Stomach (tissue), 9 donors: ENCODE data around the gene STXBP6. TPM values are rescaled to one million over a fixed set of nuclear protein-coding genes. Genes with fewer than 3 reads are reported as not detected.
A peak's percentile ranks its signal among the peaks of the same experiment; 100 is the strongest.

ENCODE experiments used
- DNase-seq, 2 donors: peaks; one replicate each; pipeline versions ENCODE4 v3.0.0 to v3.0.0-alpha.2; 2013 to 2019
- H3K27ac ChIP-seq, 5 donors: fragments of 200-600 bp in 4 of 5; sonication (generic) in 4 of 5; one replicate each; pipeline ENCODE4 v1.5.1; 2013 to 2019; ENCODE audit warnings: mild to moderate bottlenecking in 1 of 5, moderate library complexity in 1 of 5
- H3K27me3 ChIP-seq, 3 donors: fragments of 200-600 bp; sonication (generic); one replicate each; pipeline ENCODE4 v1.5.1; 2017 to 2019; ENCODE audit warnings: mixed run types in 1 of 3
- H3K36me3 ChIP-seq, 4 donors: fragments of 200-600 bp; sonication (generic); 1 replicate in 3 of 4; 2 replicates in 1 of 4; pipeline ENCODE4 v1.5.1; 2016 to 2019
- H3K4me1 ChIP-seq, 4 donors: fragments of 200-600 bp; sonication (generic); one replicate each; pipeline ENCODE4 v1.5.1; 2016 to 2019
- H3K4me3 ChIP-seq, 4 donors: fragments of 200-600 bp; sonication (generic) in 3 of 4; one replicate each; pipeline ENCODE4 v1.5.1; 2016 to 2019; ENCODE audit warnings: mild to moderate bottlenecking in 1 of 4
- H3K9me3 ChIP-seq, 4 donors: fragments of 200-600 bp; sonication (generic); one replicate each; pipeline ENCODE4 v1.5.1; 2016 to 2019
- CTCF ChIP-seq, 7 experiments: fragments of 450-650 bp in 4 of 7; fragments of 200-600 bp in 3 of 7; sonication (generic) in 3 of 7; IDR thresholded peaks; one replicate each; pipeline ENCODE4 v1.5.1; 2016 to 2019; ENCODE audit warnings: antibody characterized with exemption in 7 of 7, control low read depth in 2 of 7, mild to moderate bottlenecking in 1 of 7
- EP300 ChIP-seq: sonication (generic); formaldehyde crosslinking; IDR thresholded peaks from one replicate; pipeline ENCODE4 v1.6.1; 2017; ENCODE audit warnings: antibody characterized with exemption
- POLR2A ChIP-seq, 4 donors: fragments of 450-650 bp; IDR thresholded peaks; one replicate each; pipeline ENCODE4 v1.6.1; 2016; ENCODE audit warnings: antibody characterized with exemption in 4 of 4, control low read depth in 2 of 4, mild to moderate bottlenecking in 1 of 4, moderate library complexity in 1 of 4
- POLR2AphosphoS5 ChIP-seq, 3 donors: sonication (generic); formaldehyde crosslinking; IDR thresholded peaks; one replicate each; pipeline ENCODE4 v1.6.1; 2016; ENCODE audit warnings: antibody characterized with exemption in 3 of 3
- WGBS, 5 donors: extraction: QIAGEN DNeasy Blood & Tissue Kit in 3 of 5; methylation state at CpG; one replicate each; pipeline versions ENCODE4 v1.1.5 to v1.1.7; 2013 to 2018; 5-methylcytosine and 5-hydroxymethylcytosine counted together
- intact Hi-C: fragments of 100-400 bp; cut with DNase I; formaldehyde crosslinking; loops from one replicate; pipeline ENCODE4 v1.15.1; 2023; ENCODE audit warnings: low total_unique reads
- polyA plus RNA-seq, 3 donors: library from polyadenylated mRNA; stranded (reverse); fragments of 200-250 nt; gene quantifications; one replicate each; pipeline ENCODE4 v1.2.3, GENCODE V29; 2013
- total RNA-seq, 5 donors: library from RNA; depleted of rRNA; stranded (reverse); fragments of >200 nt; gene quantifications; one replicate each; pipeline versions ENCODE4 v1.1.0 to v1.2.3, GENCODE V29; 2014 to 2016
- donor health status: healthy with polysubstance abuse.
- donor health status: Bipolar disorder and iron deficiency.
- donor health status: healthy.

The STXBP6 gene
- total and polyA plus RNA-seq, 8 donors, result 7.4 to 37.1 (median 15.2) TPM

DNA sequence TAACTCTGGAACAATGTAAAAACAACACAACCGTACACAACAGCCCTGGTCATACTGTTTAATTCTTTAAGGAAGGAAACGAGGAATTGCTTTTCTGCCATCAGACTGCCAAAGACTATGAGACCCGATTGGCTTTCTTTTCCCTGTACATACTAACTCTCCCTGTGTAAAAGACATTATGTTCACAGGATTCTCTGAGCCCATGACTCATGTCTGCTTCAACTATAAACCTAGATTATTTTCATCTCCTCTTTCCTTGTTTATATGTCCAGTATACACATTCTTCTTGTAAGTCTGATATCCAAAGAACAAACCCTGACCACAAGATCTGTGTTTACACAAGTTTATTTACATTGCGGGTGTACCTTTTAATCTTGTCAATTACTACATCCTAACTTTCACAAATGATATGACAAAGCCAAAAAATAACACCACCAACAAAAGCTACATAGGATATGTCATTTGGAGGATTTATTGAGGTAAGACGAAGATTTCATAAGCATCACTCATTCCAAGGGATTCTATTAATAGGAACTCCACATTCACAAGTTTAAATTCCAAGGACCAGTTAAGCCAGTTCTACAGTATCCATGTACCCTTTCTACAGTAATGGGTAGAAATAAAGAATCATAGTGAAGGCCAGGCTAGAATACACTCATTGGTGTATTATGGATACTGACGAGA, 67.3 kb downstream of the STXBP6 start:
- Histone ChIP-seq H3K9me3 (no peaks in the 10 kb centered on the region), H3K4me3 (no peak overlapping the region), H3K27ac (peak overlapping the region in 2 of 5 donors; percentile 20 to 31), H3K27me3 (no peaks in the 10 kb centered on the region), H3K36me3 (no peaks in the 10 kb centered on the region), H3K4me1 (peaks cover 12 to 51% (median 29%) of the 10 kb centered on the region in 4 donors)
- WGBS, 5 donors, result 42 to 55% (median 50%) methylated on average over 6 of the region's 6 CpGs
- intact Hi-C loops, result no loop called here
- DNase-seq, result peak in 1 of 2 donors; percentile 37
- TF ChIP-seq EP300, result no peak
- TF ChIP-seq POLR2A (IDR thresholded peaks at IDR 0.05), result no peak
- TF ChIP-seq CTCF (IDR thresholded peaks at IDR 0.05), result no peak
- TF ChIP-seq POLR2AphosphoS5 (IDR thresholded peaks at IDR 0.05), result peak in 2 of 3 donors; percentile 44 to 55

DNA sequence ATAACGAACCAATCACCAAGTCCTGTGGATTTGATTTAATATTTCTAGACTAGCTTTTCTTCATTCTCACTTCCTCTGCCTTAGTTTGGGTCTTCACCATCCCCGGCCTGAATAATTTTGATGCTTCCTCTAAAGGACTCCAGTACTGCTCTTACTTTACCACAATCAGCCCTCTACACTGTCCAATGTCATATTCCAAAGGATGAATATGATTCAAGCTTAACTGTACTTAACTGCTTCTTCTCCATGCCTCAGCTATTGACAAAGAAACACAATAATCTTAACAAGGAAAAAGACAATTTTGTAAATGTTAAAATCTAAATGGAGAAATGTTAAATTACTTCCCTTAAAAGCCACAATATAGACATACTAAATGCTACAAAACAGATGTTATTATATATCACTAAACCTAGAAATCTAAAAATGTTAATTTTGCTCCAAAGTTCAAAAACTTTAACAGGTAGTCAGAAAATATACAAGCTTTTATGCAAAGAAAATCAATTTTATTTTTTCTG, 70.2 kb downstream of the STXBP6 start:
- DNase-seq, result no peak
- H3K36me3 ChIP-seq, result no peaks in the 10 kb centered on the region
- H3K4me1 ChIP-seq, result peaks cover 2 to 38% (median 20%) of the 10 kb centered on the region in 4 donors
- intact Hi-C loops, result no loop called here
- no peak overlapping the region for H3K4me3 ChIP-seq
- H3K27me3 ChIP-seq, result no peaks in the 10 kb centered on the region
- H3K27ac ChIP-seq, result no peak overlapping the region
- 81 to 92% (median 90%) methylated on average over 2 of the region's 2 CpGs for WGBS, 5 donors
- H3K9me3 ChIP-seq, result no peaks in the 10 kb centered on the region
- TF ChIP-seq CTCF (IDR thresholded peaks at IDR 0.05), result no peak
- no peak for TF ChIP-seq EP300
- TF ChIP-seq POLR2A (IDR thresholded peaks at IDR 0.05), result no peak

DNA sequence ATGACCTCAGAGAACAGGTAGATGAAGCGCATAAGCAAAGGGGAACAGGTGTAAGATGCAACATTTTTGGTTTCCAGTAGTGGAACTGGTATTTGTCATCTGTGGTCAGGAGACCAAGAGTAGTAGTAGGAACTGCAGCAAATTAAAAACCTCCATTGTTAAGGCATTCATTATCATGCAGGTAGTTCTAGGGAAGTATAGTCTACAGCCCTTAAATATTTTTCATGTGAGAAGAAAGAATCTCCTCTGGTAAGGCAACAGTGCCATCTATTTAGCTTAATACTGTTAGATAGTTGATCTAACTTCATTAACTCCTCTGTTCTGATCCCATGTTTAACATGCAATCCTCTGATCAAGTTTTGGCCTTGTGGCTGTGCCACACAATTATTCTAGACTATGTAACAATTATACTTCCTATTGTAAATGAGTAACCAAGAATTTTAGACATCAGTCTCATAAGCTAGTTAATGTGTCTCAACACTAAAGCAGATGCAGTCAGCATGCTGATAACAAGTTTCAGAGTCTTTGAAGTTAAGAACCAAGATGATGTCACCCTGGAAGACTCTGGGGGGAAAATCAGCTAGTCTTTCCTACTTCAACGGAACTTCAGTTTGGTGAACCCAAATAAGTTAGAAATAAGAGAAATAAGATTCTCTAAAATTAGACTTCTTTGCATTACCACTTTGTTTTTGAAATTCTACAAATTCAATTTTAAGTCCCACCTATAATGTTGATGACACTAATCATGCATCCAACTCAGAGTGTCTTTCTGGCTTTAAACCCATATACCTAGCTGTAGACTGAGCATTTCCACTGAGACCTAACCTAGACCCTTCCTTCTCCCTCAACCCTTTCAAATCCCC, 70.9 kb downstream of the STXBP6 start:
- Histone ChIP-seq H3K36me3 (no peaks in the 10 kb centered on the region), H3K4me3 (no peak overlapping the region), H3K27ac (no peak overlapping the region), H3K9me3 (no peaks in the 10 kb centered on the region), H3K4me1 (peaks cover 0 to 34% (median 20%) of the 10 kb centered on the region in 4 donors), H3K27me3 (no peaks in the 10 kb centered on the region)
- intact Hi-C loops, result no loop called here
- 80 to 98% (median 87%) methylated on average over 2 of the region's 2 CpGs for WGBS, 5 donors
- TF ChIP-seq EP300 (no peak), CTCF (IDR thresholded peaks at IDR 0.05) (no peak), POLR2AphosphoS5 (IDR thresholded peaks at IDR 0.05) (no peak), POLR2A (IDR thresholded peaks at IDR 0.05) (no peak)
- no peak for DNase-seq

DNA sequence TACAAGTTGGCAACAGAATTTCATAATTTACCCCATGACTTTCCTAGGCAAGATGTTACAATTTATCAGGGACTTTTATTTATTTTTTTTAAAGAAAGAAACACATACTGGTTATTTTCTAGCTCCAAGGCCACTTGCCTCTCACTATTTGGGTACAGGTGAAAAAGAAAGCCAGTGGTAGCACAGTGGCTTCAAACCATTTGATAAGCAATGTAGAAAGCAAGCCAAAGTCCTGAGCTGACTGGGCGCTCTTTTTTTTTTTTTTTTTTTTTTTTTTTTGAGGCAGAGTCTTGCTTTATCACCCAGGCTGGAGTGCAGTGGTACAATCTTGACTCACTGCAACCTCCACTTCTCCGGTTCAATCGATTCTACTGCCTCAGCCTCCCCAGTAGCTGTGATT, 73.3 kb downstream of the STXBP6 start:
- no peaks in the 10 kb centered on the region for H3K9me3 ChIP-seq
- H3K4me3 ChIP-seq, result no peak overlapping the region
- no peaks in the 10 kb centered on the region for H3K27me3 ChIP-seq
- WGBS, 5 donors, result 85 to 92% (median 87%) methylated on average over 3 of the region's 3 CpGs
- H3K27ac ChIP-seq, result no peak overlapping the region
- intact Hi-C loops, result no loop called here
- peaks cover 0 to 33% (median 8%) of the 10 kb centered on the region in 4 donors for H3K4me1 ChIP-seq
- no peak for DNase-seq
- TF ChIP-seq EP300 (no peak), POLR2A (IDR thresholded peaks at IDR 0.05) (no peak), CTCF (IDR thresholded peaks at IDR 0.05) (no peak), POLR2AphosphoS5 (IDR thresholded peaks at IDR 0.05) (no peak)
- no peaks in the 10 kb centered on the region for H3K36me3 ChIP-seq
